Activated naive CD4-positive, alpha-beta T cell treated with anti-CD3 and anti-CD28 coated beads, Interleukin-2, amount 50 U/mL, for 16 hours (primary cell): ENCODE measurements around the gene AGAP1.

Experiments
- DNase-seq: peaks from one replicate; pipeline ENCODE4 v3.0.0-alpha.2; 2020

AGAP1 gene

GRCh38 chr2:235553291-235553690 is 59.4 kb downstream of the AGAP1 start:
- DNase-seq = no peak

- DNase-seq = no peak
Measured at GRCh38 chr2:235553696-235554100, 59.9 kb downstream of the AGAP1 start.

- DNase-seq = no peak
Measured at GRCh38 chr2:235554385-235554784, 60.5 kb downstream of the AGAP1 start.

GRCh38 chr2:235554936-235555335 is 61.1 kb downstream of the AGAP1 start:
- no peak for DNase-seq

GRCh38 chr2:235555371-235555770 is 61.5 kb downstream of the AGAP1 start:
- DNase-seq = no peak

- DNase-seq = no peak
Measured at GRCh38 chr2:235556086-235556485, 62.2 kb downstream of the AGAP1 start.

- DNase-seq = no peak
Measured at GRCh38 chr2:235556901-235557300, 63.1 kb downstream of the AGAP1 start.

GRCh38 chr2:235557903-235558302 is 64.1 kb downstream of the AGAP1 start:
- DNase-seq = no peak

GRCh38 chr2:235558572-235558971 is 64.7 kb downstream of the AGAP1 start:
- no peak for DNase-seq

- DNase-seq = no peak
Measured at GRCh38 chr2:235560345-235560744, 66.5 kb downstream of the AGAP1 start.

GRCh38 chr2:235561450-235561849 is 67.6 kb downstream of the AGAP1 start:
- no peak for DNase-seq

GRCh38 chr2:235562065-235562747 is 68.4 kb downstream of the AGAP1 start:
- DNase-seq = no peak

GRCh38 chr2:235563056-235563910 is 69.4 kb downstream of the AGAP1 start:
- no peak for DNase-seq

- DNase-seq = no peak
Measured at GRCh38 chr2:235564066-235564465, 70.2 kb downstream of the AGAP1 start.

GRCh38 chr2:235564884-235565530 is 71.2 kb downstream of the AGAP1 start:
- no peak for DNase-seq

GRCh38 chr2:235566415-235566814 is 72.6 kb downstream of the AGAP1 start:
- no peak for DNase-seq

- DNase-seq = no peak
Measured at GRCh38 chr2:235566931-235567495, 73.2 kb downstream of the AGAP1 start.

- no peak for DNase-seq
Measured at GRCh38 chr2:235567842-235568241, 74.0 kb downstream of the AGAP1 start.

GRCh38 chr2:235568431-235568830 is 74.6 kb downstream of the AGAP1 start:
- DNase-seq = no peak

- no peak for DNase-seq
Measured at GRCh38 chr2:235569837-235570236, 76.0 kb downstream of the AGAP1 start.

- no peak for DNase-seq
Measured at GRCh38 chr2:235570256-235570655, 76.4 kb downstream of the AGAP1 start.

GRCh38 chr2:235570966-235571692 is 77.3 kb downstream of the AGAP1 start:
- no peak for DNase-seq

GRCh38 chr2:235572592-235572991 is 78.7 kb downstream of the AGAP1 start:
- DNase-seq = no peak
